Activated T-helper 2 cell treated with anti-CD3 and anti-CD28 coated beads, Interferon-gamma antibody, Interleukin-2, Interleukin-4, amounts not matched to agents 10 μg/mL and 5 μg/mL and 100 μg/mL, durations not matched to agents 14 hours and 24 hours and 36 hours (primary cell): ENCODE results near the gene AZU1. TPM values are rescaled to one million over a fixed set of nuclear protein-coding genes. Genes with fewer than 3 reads are reported as not detected.

Source experiments
- DNase-seq: peaks from one replicate; pipeline ENCODE4 v3.0.0; 2021; ENCODE audit warnings: low spot score
- H3K27ac Mint-ChIP-seq: one replicate; pipeline ENCODE4 v1.8.0; 2021; ENCODE audit warnings: mixed read lengths
- H3K27me3 Mint-ChIP-seq: one replicate; pipeline ENCODE4 v1.8.0; 2021; ENCODE audit warnings: low read depth, mixed read lengths
- H3K36me3 Mint-ChIP-seq: one replicate; pipeline ENCODE4 v1.8.0; 2021; ENCODE audit warnings: low read depth, mixed read lengths
- H3K4me1 Mint-ChIP-seq: one replicate; pipeline ENCODE4 v1.8.0; 2021; ENCODE audit warnings: low read depth, mixed read lengths
- H3K4me3 Mint-ChIP-seq: one replicate; pipeline ENCODE4 v1.8.0; 2021; ENCODE audit warnings: low read depth, mild to moderate bottlenecking, moderate library complexity, mixed read lengths
- H3K9me3 Mint-ChIP-seq: one replicate; pipeline ENCODE4 v1.8.0; 2021; ENCODE audit warnings: mixed read lengths
- intact Hi-C: fragments of 100-400 bp; cut with micrococcal nuclease; formaldehyde crosslinking; loops from one replicate; pipeline ENCODE4 v1.15.1; 2023
- total RNA-seq: library from RNA; stranded (reverse); gene quantifications from 2 replicates; pipeline ENCODE4 v1.2.3, GENCODE V29; 2022

The AZU1 gene
- total RNA-seq, 1 donor from 2014 or later = not detected

DNA sequence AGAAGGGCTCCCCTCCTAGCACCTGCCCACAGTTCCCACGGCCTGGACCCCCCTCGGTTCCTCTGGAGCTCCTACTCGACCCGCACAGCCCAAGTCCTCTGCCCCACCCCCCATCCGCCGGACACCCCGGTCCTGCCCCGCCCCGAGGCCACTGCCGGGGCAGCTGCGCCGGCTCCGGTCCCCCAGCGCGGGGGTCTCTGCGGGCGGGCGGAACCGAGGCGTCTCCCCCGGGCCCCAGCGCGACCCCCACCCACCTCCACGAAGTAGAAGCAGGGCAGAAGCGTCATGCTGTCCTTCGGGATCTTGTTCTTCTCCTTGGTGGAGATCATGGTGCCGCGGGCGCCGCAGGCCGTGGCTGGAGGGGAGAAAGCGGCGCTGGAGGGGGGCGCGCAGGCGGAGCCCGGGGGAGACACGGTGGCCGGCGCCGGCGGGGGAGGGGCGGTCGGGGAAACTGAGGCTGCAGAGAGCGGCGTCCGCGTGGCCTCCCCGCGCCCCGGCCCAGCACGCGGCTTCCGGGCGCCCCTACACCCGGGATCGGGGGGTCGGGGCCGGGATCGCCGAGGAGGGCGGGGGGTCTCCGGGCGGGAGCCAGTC, 6.3 kb upstream of the AZU1 start:
- intact Hi-C loops = no loop called here
- H3K27me3 Mint-ChIP-seq = peaks cover 14% of the 10 kb centered on the region
- no peaks in the 10 kb centered on the region for H3K4me1 Mint-ChIP-seq
- DNase-seq = no peak
- no peak overlapping the region for H3K27ac Mint-ChIP-seq
- peaks cover 4% of the 10 kb centered on the region for H3K9me3 Mint-ChIP-seq
- peaks cover 9% of the 10 kb centered on the region for H3K36me3 Mint-ChIP-seq
- no peak overlapping the region for H3K4me3 Mint-ChIP-seq

DNA sequence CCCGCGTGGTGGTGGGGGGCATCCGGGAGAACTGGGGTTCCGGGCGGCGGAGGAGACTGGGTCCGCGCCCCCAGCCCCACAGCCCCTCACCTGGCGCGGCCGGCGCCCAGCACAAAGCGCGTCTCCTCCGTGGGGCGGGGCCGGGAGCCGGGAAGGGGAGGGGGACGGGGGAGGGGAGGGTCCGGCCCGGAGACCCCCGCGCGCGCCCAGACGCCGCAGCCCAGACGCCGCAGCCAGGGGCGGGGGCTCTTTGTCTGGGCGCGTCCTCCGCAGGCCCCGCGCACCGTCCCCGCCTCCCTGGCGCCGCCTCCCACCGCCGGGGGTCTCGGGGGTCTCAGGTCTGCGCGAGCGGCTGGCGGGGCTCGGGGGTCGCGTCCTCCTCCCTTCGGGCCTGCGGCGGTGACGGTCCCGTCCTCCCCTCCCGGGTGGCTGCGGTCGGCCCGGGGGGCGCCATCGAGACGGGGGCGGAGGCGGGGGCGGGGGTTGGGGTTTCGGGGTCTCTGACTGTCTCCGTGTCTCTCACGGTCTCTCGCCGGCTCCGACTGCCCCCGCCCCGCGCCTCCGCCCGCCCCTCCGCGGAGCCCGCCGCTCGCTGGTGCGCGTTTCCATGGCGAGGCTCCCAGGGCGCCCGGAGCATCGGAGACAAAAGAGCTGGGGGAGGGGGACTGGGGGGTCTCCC, 5.7 kb upstream of the AZU1 start, which contains the start of gene PLPPR3:
PLPPR3 (minus strand) TSS at position 131 of the 679 bp plus-strand sequence. CDS start 396 bp downstream, outside the sequence.
- no peaks in the 10 kb centered on the region for H3K9me3 Mint-ChIP-seq
- H3K4me3 Mint-ChIP-seq = no peak within 1 kb of the TSS
- peaks cover 14% of the 10 kb centered on the region for H3K27me3 Mint-ChIP-seq
- DNase-seq = no peak
- H3K27ac Mint-ChIP-seq = no peak within 1 kb of the TSS
- peaks cover 3% of the 10 kb centered on the region for H3K36me3 Mint-ChIP-seq
- no peaks in the 10 kb centered on the region for H3K4me1 Mint-ChIP-seq
- intact Hi-C loops = no loop called here

DNA sequence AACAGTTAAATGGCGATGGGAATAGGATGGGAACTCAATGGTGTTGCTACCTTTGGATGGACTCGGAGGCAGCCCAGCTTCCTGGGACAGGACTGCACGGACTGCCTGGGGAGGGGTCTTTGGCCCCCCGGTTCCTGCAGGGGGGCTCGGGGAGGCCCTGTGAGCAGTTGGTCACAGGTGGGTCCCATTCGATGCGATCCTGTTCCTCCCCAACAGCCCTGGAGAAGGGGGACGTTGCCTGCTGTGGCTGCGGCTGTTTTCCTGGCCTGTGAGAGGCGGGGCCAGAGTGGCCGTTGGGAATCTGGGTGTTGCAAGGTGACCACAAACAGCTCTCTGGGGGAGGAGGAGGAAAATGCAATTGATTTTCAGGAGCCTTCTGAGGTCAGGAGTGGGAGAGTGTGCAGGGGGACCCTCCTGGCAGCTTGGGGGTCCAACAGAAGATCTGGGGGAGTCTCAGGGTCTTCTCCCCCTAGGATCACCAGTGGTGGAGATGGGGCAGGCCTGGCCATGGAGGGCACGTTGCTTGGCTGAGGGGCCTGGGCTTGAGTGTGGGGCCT, 4.0 kb upstream of the AZU1 start:
- Mint-ChIP-seq H3K36me3 (no peaks in the 10 kb centered on the region), H3K27ac (no peak overlapping the region), H3K9me3 (no peaks in the 10 kb centered on the region), H3K4me3 (no peak overlapping the region), H3K27me3 (peaks cover 14% of the 10 kb centered on the region), H3K4me1 (no peaks in the 10 kb centered on the region)
- intact Hi-C loops = no loop called here
- DNase-seq = no peak

DNA sequence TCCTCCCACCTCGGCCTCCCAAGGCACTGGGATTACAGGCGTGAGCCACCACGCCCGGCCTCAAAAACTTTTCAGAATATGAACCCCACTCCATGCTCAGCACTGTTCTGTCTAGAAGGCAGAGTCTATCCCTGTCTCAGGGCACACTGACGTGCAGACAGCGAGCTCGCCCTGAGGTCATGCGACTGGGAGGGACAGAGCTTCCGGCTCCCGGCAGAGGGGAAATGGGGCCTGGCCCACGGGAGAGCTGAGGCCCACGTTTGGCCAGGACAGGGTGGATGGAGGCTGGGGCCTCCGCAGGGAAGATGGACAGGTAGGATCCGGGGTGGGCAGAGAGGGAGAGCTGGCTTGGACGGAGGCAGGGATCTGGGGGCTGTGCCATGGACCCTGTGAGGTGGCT, 2.8 kb upstream of the AZU1 start:
- Mint-ChIP-seq H3K4me3 (no peak overlapping the region), H3K27me3 (peaks cover 13% of the 10 kb centered on the region), H3K27ac (no peak overlapping the region), H3K9me3 (no peaks in the 10 kb centered on the region), H3K36me3 (no peaks in the 10 kb centered on the region), H3K4me1 (no peaks in the 10 kb centered on the region)
- no peak for DNase-seq
- intact Hi-C loops = no loop called here

DNA sequence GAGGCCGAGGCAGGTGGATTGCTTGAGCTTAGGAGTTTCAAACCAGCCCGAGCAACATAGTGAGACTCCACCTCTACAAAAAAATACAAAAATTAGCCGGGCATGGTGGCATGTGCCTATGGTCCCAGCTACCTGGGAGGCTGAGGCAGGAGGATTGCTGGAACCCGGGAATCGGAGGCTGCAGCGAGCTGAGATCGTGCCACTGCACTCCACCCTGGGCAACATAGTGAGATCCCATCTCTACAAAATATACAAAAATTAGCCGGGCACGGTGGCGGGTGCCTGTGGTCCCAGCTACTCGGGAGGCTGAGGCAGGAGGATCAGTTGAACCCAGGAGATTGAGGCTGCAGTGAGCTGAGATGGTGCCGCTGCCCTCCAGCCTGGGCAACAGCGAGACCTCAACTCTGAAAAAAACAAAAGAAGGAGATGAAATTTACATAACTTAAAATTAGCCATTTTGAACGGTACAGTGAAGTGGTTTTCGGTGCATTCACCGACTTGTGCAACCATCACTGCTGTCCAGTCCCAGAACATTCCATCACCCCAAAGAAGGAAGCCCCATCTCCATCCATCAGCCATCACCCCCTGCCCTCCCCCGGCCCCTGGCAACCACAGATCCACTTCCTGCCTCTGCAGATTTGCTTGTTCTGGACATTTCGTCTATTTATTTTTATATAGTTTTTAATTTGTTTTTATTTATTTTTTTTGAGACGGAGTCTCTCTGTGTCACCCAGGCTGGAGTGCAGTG, 1.6 kb upstream of the AZU1 start:
- Mint-ChIP-seq H3K9me3 (no peaks in the 10 kb centered on the region), H3K4me3 (no peak overlapping the region), H3K4me1 (no peaks in the 10 kb centered on the region), H3K36me3 (no peaks in the 10 kb centered on the region), H3K27ac (no peak overlapping the region), H3K27me3 (peaks cover 12% of the 10 kb centered on the region)
- DNase-seq = no peak
- intact Hi-C loops = no loop called here

DNA sequence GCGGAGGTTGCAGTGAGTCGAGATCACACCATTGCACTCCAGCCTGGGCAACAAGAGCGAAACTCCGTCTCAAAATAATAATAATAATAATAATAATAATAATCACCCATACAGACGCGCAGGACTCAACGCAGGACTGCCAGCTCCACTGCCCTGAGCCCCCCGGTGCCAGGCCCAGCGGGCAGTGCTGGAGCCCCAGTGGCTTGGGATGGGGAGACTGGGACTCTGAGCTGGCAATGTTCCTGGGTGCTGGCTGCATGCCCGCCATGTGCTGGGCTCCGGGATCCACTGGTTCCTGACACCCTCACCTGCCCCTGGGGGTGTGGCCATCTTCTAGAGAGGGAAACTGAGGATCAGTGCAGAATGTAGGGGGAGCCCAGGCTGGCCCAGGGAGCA, 325 bp upstream of the AZU1 start:
- H3K27me3 Mint-ChIP-seq = peaks cover 12% of the 10 kb centered on the region

DNA sequence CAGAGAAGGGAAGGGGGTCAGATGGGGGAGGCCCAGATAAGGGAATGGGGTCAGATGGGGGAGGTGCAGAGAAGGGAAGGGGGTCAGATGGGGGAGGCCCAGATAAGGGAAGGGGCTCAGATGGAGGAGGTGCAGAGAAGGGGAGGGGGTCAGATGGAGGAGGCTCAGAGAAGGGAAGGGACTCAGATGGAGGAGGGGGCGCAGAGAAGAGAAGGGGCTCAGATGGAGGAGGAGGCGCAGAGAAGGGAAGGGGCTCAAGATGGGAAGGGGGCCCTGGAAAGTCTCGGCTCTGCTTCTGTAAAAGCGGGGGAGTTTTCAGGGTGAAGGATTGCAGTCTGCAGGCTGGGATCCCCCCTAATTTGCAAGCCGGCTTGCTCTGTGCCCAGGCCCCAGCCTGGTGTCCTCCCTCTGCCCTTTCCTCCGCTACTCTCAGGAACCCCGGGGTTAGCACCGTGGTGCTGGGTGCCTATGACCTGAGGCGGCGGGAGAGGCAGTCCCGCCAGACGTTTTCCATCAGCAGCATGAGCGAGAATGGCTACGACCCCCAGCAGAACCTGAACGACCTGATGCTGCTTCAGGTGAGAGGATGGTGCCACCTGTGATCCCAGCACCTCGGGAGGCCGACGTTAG, 1.6 kb downstream of the AZU1 start:
- H3K9me3 Mint-ChIP-seq = no peaks in the 10 kb centered on the region
- no peaks in the 10 kb centered on the region for H3K36me3 Mint-ChIP-seq
- DNase-seq = no peak
- H3K27me3 Mint-ChIP-seq = peaks cover 2% of the 10 kb centered on the region
- no peak overlapping the region for H3K4me3 Mint-ChIP-seq
- H3K27ac Mint-ChIP-seq = no peak overlapping the region
- intact Hi-C loops = no loop called here
- H3K4me1 Mint-ChIP-seq = no peaks in the 10 kb centered on the region

More for the DNA sequence above, 325 bp upstream of the AZU1 start:
- H3K4me3 Mint-ChIP-seq = no peak overlapping the region
- H3K4me1 Mint-ChIP-seq = no peaks in the 10 kb centered on the region
- H3K9me3 Mint-ChIP-seq = no peaks in the 10 kb centered on the region
- DNase-seq = no peak
- no peak overlapping the region for H3K27ac Mint-ChIP-seq
- intact Hi-C loops = no loop called here
- no peaks in the 10 kb centered on the region for H3K36me3 Mint-ChIP-seq

DNA sequence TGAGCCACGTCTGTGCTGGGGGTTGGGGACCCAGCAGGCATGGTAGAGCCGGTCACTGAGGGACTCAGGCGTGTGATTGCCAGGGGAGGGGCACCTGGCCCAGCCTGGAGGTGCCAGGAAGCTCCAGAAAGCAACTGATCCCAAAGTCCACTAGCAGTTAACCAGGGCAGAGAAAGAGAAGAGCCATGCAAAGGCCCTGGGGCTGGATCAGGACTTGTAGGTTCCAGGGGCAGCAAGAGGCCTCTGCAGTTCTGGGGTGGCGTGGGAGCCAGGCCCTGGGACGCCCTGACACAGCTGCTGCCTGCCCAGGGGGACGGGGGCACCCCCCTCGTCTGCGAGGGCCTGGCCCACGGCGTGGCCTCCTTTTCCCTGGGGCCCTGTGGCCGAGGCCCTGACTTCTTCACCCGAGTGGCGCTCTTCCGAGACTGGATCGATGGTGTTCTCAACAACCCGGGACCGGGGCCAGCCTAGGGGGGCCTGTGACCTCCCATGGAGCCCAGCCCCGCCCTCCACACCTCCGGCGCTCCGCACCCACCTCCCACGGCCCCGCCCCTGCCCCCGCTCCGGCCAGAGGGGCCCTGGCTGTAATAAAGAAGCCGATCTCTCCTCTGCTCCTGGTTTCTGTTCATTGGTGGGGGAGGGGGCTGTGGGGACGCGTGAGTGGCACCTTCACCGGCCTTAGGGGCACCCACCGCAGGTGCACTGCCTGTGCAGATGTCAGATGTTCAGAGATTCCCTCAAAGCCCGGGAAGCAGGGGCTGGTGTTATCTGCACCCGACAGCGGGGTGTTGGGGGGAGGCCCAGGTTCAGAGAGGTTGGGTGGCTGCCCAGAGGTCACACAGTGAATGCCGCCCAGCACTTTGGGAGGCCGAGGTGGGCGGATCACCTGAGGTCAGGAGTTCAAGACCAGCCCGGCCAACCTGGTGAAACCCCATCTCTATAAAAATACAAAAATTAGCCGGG, 4.1 kb downstream of the AZU1 start:
- H3K4me1 Mint-ChIP-seq = peaks cover 3% of the 10 kb centered on the region
- no peaks in the 10 kb centered on the region for H3K9me3 Mint-ChIP-seq
- no peak overlapping the region for H3K27ac Mint-ChIP-seq
- no peak overlapping the region for H3K4me3 Mint-ChIP-seq
- intact Hi-C loops = loop anchor here (10.0 kb wide), 1 partner anchor 57 kb away; no protein-coding TSS in a partner anchor
- peaks cover 5% of the 10 kb centered on the region for H3K27me3 Mint-ChIP-seq
- H3K36me3 Mint-ChIP-seq = no peaks in the 10 kb centered on the region
- DNase-seq = no peak

DNA sequence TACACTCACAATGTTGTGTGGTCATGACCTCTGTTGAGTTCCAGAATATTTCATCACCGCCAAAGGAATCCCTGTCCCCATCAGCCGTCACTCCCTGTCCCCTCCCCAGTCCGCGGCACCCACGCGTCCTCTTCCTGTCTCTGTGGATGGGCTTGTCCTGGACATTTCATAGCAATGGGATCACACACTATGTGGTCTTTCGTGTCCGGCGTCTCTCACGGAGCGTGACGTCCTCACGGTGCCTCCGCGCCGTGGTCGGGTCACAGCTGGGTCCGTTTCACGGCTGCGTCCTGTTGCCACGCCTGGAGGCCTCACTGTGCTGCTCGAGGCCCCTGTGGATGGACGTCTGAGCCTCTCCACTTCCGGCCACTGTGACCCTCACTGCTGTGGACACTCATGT, 6.6 kb downstream of the AZU1 start:
- H3K27me3 Mint-ChIP-seq = peaks cover 8% of the 10 kb centered on the region
- intact Hi-C loops = loop anchor here (10.0 kb wide), 1 partner anchor 59 kb away; no protein-coding TSS in a partner anchor

DNA sequence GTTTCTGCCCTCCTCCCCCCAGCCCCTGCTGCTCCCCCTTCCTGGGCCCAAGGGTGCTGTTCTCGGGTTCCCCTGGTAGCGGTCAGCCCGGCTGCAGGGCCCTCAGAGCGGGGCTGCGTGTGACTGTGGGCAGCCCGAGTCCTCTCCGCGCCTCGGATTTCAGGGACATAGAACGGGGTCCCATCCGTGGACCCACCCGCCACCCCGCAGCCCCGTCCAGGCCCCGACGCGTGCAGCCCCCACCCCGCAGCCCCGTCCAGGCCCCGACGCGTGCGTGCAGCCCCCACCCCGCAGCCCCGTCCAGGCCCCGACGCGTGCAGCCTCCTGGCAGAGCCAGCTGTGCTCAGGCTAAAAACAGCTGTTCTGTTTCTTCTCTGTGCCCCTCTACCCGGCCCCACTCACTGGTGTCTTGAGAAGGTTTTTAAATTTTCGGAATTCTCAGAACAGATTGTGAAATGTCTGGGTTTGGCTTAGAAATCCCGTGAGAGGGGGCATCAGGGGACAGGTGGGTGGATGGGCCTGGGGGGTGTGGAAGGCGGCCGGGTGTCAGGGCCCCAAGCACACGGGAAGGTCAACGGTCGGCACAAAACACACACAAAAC, 7.7 kb downstream of the AZU1 start:
- peaks cover 8% of the 10 kb centered on the region for H3K27me3 Mint-ChIP-seq
- no peaks in the 10 kb centered on the region for H3K36me3 Mint-ChIP-seq
- H3K27ac Mint-ChIP-seq = no peak overlapping the region
- intact Hi-C loops = loop anchor here (10.0 kb wide), 1 partner anchor 61 kb away; no protein-coding TSS in a partner anchor
- no peak for DNase-seq
- peaks cover 3% of the 10 kb centered on the region for H3K4me1 Mint-ChIP-seq
- no peaks in the 10 kb centered on the region for H3K9me3 Mint-ChIP-seq
- no peak overlapping the region for H3K4me3 Mint-ChIP-seq

More for the DNA sequence above, 6.6 kb downstream of the AZU1 start:
- Mint-ChIP-seq H3K9me3 (no peaks in the 10 kb centered on the region), H3K36me3 (no peaks in the 10 kb centered on the region), H3K4me1 (peaks cover 3% of the 10 kb centered on the region), H3K4me3 (no peak overlapping the region), H3K27ac (no peak overlapping the region)
- no peak for DNase-seq

DNA sequence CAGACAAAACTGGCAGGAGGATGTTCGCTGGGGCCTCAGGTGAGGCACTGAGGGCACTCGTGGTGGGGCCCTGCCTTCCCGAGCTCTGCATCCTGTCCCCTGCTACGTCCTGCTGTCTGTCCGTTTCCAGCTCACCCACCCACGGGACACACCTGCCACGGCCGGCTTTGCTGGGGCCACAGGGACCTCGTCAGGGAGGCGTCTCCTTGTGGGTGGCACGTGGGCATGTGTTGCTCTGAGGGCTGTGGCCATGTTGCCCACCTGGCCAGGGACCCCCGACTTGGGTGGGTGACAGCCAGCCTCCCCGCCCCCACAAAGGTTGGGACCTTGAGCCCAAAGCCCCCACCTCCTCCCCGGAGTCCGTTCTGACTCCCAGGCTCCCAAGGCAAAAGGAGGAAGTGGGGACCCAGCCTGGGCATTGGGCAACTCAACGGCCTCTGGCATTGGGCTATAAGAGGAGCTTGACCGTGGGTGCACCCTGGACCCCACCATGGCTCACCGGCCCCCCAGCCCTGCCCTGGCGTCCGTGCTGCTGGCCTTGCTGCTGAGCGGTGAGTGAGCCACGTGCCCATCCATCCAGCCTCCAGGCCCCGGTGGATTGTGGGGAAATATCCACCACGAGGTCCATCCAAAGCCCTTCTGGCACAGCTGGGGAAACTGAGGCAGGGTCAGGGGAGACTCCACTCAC, 13.0 kb downstream of the AZU1 start, which contains the start of gene PRTN3:
PRTN3 (plus strand) TSS at position 481 of the 688 bp plus-strand sequence; CDS start at position 491, 10 bp downstream.
- Mint-ChIP-seq H3K27ac (no peak within 1 kb of the TSS), H3K9me3 (no peaks in the 10 kb centered on the region), H3K36me3 (no peaks in the 10 kb centered on the region), H3K4me3 (no peak within 1 kb of the TSS), H3K4me1 (peaks cover 3% of the 10 kb centered on the region), H3K27me3 (peaks cover 19% of the 10 kb centered on the region)
- DNase-seq = no peak
- intact Hi-C loops = no loop called here
